HG02840 (cell line): ENCODE results near the gene MEMO1.
"Not testable (repeated sequence)": the region's sequence is repeated elsewhere in the genome, so short reads cannot be mapped to it uniquely, and the experiment has no call there.

Experiments
- ATAC-seq: cut with Tn5 transposase; IDR thresholded peaks from one replicate; pipeline ENCODE4 v1.9.1; 2021; ENCODE audit warnings: mild to moderate bottlenecking, moderate library complexity, moderate number of reproducible peaks; ENCODE audit not compliant: unreplicated experiment, low FRiP score

The MEMO1 gene

GRCh38 chr2:31962757-31963361, 47.9 kb downstream of the MEMO1 start:
- ATAC-seq: no peak

GRCh38 chr2:31958140-31958717, 52.6 kb downstream of the MEMO1 start:
- no peak for ATAC-seq

GRCh38 chr2:31957354-31958139, 53.3 kb downstream of the MEMO1 start:
- ATAC-seq: no peak

GRCh38 chr2:31956934-31957333, 53.9 kb downstream of the MEMO1 start:
- not testable (repeated sequence) for ATAC-seq

- no peak for ATAC-seq
These were observed 54.5 kb downstream of the MEMO1 start for GRCh38 chr2:31956312-31956711.

- ATAC-seq: not testable (repeated sequence)
These were observed 57.7 kb downstream of the MEMO1 start for GRCh38 chr2:31953095-31953494.

- ATAC-seq: no peak
These were observed 59.8 kb downstream of the MEMO1 start for GRCh38 chr2:31950946-31951562.

GRCh38 chr2:31947871-31948270, 62.9 kb downstream of the MEMO1 start:
- ATAC-seq: no peak

- ATAC-seq: no peak
These were observed 64.0 kb downstream of the MEMO1 start for GRCh38 chr2:31946838-31947237.

- no peak for ATAC-seq
These were observed 65.3 kb downstream of the MEMO1 start for GRCh38 chr2:31945572-31945935.

GRCh38 chr2:31944828-31945571, 65.8 kb downstream of the MEMO1 start:
- no peak for ATAC-seq

- ATAC-seq: no peak
These were observed 67.1 kb downstream of the MEMO1 start for GRCh38 chr2:31943636-31944225.

- ATAC-seq: no peak
These were observed 69.9 kb downstream of the MEMO1 start for GRCh38 chr2:31940920-31941319.

GRCh38 chr2:31937741-31938140, 73.1 kb downstream of the MEMO1 start:
- ATAC-seq: no peak

GRCh38 chr2:31935370-31935769, 75.4 kb downstream of the MEMO1 start:
- ATAC-seq: no peak

- no peak for ATAC-seq
These were observed 77.7 kb downstream of the MEMO1 start for GRCh38 chr2:31933066-31933465.

- no peak for ATAC-seq
These were observed 78.2 kb downstream of the MEMO1 start for GRCh38 chr2:31932589-31932988.

GRCh38 chr2:31931916-31932315, 78.9 kb downstream of the MEMO1 start:
- ATAC-seq: no peak

GRCh38 chr2:31925517-31925916, 85.3 kb downstream of the MEMO1 start:
- ATAC-seq: no peak

GRCh38 chr2:31923662-31924061, 87.1 kb downstream of the MEMO1 start:
- no peak for ATAC-seq
